Right atrium auricular region (tissue), 2 donors: Measurements from ENCODE around the gene PIP4K2A. TPM values are rescaled to one million over a fixed set of nuclear protein-coding genes. Genes with fewer than 3 reads are reported as not detected.
A peak's percentile ranks its signal among the peaks of the same experiment; 100 is the strongest.

Experiments used
- DNase-seq: peaks from one replicate; pipeline ENCODE4 v3.0.0-alpha.2; 2019; ENCODE audit warnings: low spot score
- H3K27ac ChIP-seq, 2 donors: fragments of 200-600 bp; sonication (generic); 1 replicate in 1 of 2; 2 replicates in 1 of 2; pipeline ENCODE4 v1.5.1; 2016 to 2019
- H3K27me3 ChIP-seq, 2 donors: fragments of 200-600 bp; sonication (generic); one replicate each; pipeline versions ENCODE4 v1.5.1 to v1.6.0; 2017 to 2019
- H3K36me3 ChIP-seq: fragments of 200-600 bp; sonication (generic); one replicate; pipeline ENCODE4 v1.5.1; 2016
- H3K4me1 ChIP-seq, 2 donors: fragments of 200-600 bp; sonication (generic); one replicate each; pipeline versions ENCODE4 v1.5.1 to v1.6.0; 2017 to 2019
- H3K4me3 ChIP-seq, 2 donors: fragments of 200-600 bp; sonication (generic); 1 replicate in 1 of 2; 2 replicates in 1 of 2; pipeline ENCODE4 v1.5.1; 2017 to 2019; ENCODE audit warnings: mild to moderate bottlenecking in 1 of 2, moderate library complexity in 1 of 2
- H3K9me3 ChIP-seq, 2 donors: fragments of 200-600 bp; sonication (generic); one replicate each; pipeline ENCODE4 v1.5.1; 2019
- total RNA-seq, 2 donors: library from RNA; depleted of rRNA; stranded (reverse); fragments of >200 nt; gene quantifications; one replicate each; pipeline ENCODE4 v1.1.0, GENCODE V29; 2016
- TF ChIP-seq, protein P1 (sequence below), 2 donors: fragments of 200-600 bp; sonication (generic); IDR thresholded peaks; one replicate each; pipeline ENCODE4 v1.5.1; 2019; ENCODE audit warnings: antibody characterized with exemption in 2 of 2

PIP4K2A gene
- total RNA-seq = 10 to 100 TPM; 12.1 to 18.3 TPM

DNA sequence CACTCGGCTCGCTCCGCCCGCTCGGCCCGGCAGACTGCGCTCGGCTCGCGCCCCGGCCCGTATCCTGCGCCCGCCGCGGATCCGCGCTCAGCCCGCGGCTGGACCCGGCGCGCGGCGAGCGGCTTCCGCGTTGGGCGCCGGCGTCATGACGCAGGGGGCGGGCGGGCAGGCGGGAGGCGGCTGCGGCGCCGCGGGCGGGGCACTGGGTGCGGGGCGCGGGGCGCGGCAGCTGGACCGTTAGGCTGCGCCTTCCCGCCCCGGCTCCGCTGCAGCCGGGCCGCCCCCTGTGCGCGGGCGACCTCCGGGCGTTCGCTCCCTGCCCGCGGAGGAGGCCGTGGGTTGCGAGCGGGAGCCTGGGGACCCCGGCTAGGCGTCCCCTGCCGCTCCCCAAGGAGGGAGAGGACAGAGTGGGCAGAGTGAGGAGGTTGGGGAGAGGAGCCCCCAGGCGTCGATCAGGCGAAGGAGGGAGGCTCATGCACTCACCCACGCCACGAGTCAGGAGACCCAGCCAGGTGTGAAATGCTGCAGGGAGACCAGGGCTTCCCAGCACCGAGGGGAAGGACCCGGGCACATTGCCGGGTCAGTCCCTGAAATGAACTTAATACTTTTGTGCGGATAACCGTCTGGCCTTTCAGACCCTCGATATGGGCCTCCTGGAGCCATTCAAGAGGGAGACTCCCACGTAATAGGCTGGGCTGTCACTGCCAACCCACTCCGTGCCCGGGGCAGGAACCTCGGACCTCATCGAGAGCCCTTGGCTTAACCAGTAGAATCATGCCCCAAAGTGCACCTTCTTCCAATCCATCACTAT lies at the start of gene PIP4K2A:
Gene PIP4K2A, minus strand, starts transcription at position 100 of the 811 bp plus-strand sequence. CDS start 252 bp downstream, outside the sequence.
- no peaks in the 10 kb centered on the region for H3K27me3 ChIP-seq
- TF ChIP-seq, protein P1, sequence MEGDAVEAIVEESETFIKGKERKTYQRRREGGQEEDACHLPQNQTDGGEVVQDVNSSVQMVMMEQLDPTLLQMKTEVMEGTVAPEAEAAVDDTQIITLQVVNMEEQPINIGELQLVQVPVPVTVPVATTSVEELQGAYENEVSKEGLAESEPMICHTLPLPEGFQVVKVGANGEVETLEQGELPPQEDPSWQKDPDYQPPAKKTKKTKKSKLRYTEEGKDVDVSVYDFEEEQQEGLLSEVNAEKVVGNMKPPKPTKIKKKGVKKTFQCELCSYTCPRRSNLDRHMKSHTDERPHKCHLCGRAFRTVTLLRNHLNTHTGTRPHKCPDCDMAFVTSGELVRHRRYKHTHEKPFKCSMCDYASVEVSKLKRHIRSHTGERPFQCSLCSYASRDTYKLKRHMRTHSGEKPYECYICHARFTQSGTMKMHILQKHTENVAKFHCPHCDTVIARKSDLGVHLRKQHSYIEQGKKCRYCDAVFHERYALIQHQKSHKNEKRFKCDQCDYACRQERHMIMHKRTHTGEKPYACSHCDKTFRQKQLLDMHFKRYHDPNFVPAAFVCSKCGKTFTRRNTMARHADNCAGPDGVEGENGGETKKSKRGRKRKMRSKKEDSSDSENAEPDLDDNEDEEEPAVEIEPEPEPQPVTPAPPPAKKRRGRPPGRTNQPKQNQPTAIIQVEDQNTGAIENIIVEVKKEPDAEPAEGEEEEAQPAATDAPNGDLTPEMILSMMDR (IDR thresholded peaks at IDR 0.05) = no peak
- H3K4me1 ChIP-seq = peaks cover 0 to 30% of the 10 kb centered on the region in 2 donors
- no peaks in the 10 kb centered on the region for H3K9me3 ChIP-seq
- no peak for DNase-seq
- peak within 1 kb of the TSS; percentile 96 to 98 for H3K4me3 ChIP-seq
- no peaks in the 10 kb centered on the region for H3K36me3 ChIP-seq
- peak within 1 kb of the TSS; percentile 83 to 89 for H3K27ac ChIP-seq

DNA sequence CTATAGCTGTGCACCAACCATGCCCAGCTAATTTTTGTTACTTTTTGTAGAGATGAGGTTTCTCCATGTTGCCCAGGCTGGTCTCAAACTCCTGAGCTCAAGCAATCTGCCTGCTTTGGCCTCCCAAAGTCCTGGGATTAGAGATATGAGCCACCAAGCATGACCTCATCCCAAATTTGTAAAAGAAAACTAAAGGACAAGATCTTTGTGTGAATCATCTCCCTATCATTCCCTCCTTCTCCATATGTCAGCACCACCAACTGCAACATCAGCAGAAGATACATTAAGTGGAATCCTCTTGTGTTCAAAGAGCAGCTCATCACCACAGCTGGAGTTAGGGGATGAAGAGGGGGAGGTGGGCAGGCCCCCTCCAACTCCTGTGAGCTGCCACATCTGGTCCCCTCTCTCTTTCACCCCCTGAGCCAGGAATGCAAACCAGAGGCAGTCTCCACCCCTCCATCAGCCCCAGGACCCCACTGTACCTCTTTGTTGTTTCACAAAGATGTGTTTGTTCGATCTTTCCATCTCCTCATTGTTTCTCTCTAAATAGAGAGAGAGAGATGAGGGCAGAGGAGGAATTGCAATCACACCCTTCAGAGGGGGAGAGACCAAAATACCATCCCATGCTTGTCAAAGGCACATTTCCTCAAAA lies 47.3 kb upstream of the PIP4K2A start:
- H3K36me3 ChIP-seq = no peaks in the 10 kb centered on the region
- TF ChIP-seq, protein P1 (IDR thresholded peaks at IDR 0.05) = no peak
- H3K27me3 ChIP-seq = no peaks in the 10 kb centered on the region
- H3K27ac ChIP-seq = no peak overlapping the region
- H3K4me1 ChIP-seq = peaks cover 0 to 6% of the 10 kb centered on the region in 2 donors
- DNase-seq = no peak
- H3K4me3 ChIP-seq = no peak overlapping the region
- no peaks in the 10 kb centered on the region for H3K9me3 ChIP-seq

DNA sequence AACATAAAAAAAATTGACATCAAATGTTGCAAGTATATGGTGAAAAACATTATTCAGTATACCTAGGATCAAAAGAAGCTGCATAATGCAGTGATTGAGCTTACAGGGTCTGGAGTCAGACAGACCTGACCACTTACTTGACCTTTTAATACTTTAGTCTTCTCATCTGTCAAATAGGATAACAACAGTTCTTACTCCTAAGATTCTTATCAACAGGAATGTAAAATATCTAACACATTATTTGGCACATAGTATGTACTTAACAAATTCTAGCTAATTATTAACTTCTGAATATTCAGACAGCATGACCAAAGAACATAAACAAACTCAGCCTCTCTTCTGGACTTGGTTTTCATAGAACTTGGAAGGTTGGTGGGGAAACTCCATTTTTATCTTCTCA lies 45.6 kb upstream of the PIP4K2A start:
- no peaks in the 10 kb centered on the region for H3K9me3 ChIP-seq
- TF ChIP-seq, protein P1 (IDR thresholded peaks at IDR 0.05) = no peak
- no peak overlapping the region for H3K27ac ChIP-seq
- no peak overlapping the region for H3K4me3 ChIP-seq
- H3K4me1 ChIP-seq = no peaks in the 10 kb centered on the region
- no peaks in the 10 kb centered on the region for H3K36me3 ChIP-seq
- no peak for DNase-seq
- H3K27me3 ChIP-seq = no peaks in the 10 kb centered on the region

DNA sequence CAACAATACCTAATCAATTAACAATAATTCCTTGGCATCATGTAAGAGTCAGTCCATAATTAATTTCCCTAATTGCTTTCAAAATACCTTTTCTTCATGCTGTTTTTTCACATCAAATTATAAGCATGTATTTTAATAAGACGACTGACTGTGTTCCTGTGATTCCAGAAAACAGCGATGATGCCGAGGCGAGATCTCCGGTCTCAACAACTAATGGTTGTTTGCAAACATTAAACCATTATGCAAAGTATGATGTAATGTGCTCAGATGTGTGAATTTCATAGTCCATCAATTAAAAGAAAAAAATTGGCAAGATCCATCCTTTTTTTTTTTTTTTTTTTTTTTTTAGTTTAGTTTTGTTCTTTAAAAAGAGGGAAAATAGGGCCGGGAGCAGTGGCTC lies 44.5 kb upstream of the PIP4K2A start:
- Histone ChIP-seq H3K36me3 (no peaks in the 10 kb centered on the region), H3K27me3 (no peaks in the 10 kb centered on the region), H3K9me3 (no peaks in the 10 kb centered on the region), H3K4me1 (no peaks in the 10 kb centered on the region), H3K4me3 (no peak overlapping the region), H3K27ac (no peak overlapping the region)
- DNase-seq = no peak
- TF ChIP-seq, protein P1 (IDR thresholded peaks at IDR 0.05) = no peak

DNA sequence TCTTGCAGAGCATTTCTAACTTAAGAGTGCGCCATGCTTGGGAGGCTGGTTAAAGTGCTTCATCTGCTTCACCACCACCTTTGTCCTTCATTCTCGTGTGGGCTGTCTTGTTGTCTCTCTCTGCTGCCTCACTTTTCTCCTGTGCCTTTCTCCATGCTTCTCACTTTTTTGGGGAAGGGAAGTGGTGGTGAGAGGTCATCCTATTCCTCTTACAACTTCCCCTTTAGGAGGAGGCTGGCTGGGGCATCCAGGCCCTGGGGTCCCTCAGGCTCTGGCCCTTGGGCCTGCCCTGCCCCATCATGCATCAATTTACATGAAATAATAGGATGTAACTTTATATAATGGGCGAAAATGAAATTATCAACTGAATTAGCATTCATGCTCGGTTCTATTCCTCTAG lies 39.9 kb upstream of the PIP4K2A start:
- TF ChIP-seq, protein P1 (IDR thresholded peaks at IDR 0.05) = no peak
- no peak overlapping the region for H3K4me3 ChIP-seq
- no peak overlapping the region for H3K27ac ChIP-seq
- no peaks in the 10 kb centered on the region for H3K4me1 ChIP-seq
- DNase-seq = no peak
- H3K36me3 ChIP-seq = no peaks in the 10 kb centered on the region
- H3K27me3 ChIP-seq = no peaks in the 10 kb centered on the region
- no peaks in the 10 kb centered on the region for H3K9me3 ChIP-seq
